HepG2 (cell line): ENCODE data around the gene MKRN3. TPM values are rescaled to one million over a fixed set of nuclear protein-coding genes. Genes with fewer than 3 reads are reported as not detected.

Experiments
- ATAC-seq: fragments of 200-7000 bp; cut with Tn5 transposase; 3 replicates; pipeline ENCODE4 v1.9.1; 2020; ENCODE audit warnings: mild to moderate bottlenecking, moderate library complexity
- BruUV-seq: library from RNA; stranded (reverse); fragments of 400-500 nt; replicated peaks from 2 replicates; lab custom pipeline; 2021; lab: Mats Ljungman, UMichigan
- CTCF ChIA-PET: fragments of 300-600 bp; formaldehyde crosslinking; extraction: SDS; loops from one replicate; lab custom pipeline; 2021; ENCODE audit warnings: low total read pairs, inconsistent platforms, low intra/inter-chr PET ratio; lab: Yijun Ruan, JAX
- POLR2A ChIA-PET: fragments of 350-600 bp; sonication (Branson Sonifier 250); formaldehyde crosslinking; loops from one replicate; lab custom pipeline; 2020; ENCODE audit warnings: antibody characterized with exemption, inconsistent platforms; lab: Yijun Ruan, JAX
- DNase-seq: peaks from one replicate; pipeline ENCODE4 v3.0.0-alpha.2; 2015; ENCODE audit warnings: low spot score
- FAIRE-seq: peaks from 3 replicates; lab custom pipeline; 2011; peaks lifted over from hg19 to GRCh38; lab: Jason Lieb, UNC
- H2AFZ ChIP-seq: one replicate; pipeline ENCODE4 v1.6.1; 2011; ENCODE audit warnings: low read length, inconsistent platforms
- H3K27ac ChIP-seq: fragments of 300-600 bp; 3 replicates; pipeline ENCODE4 v1.8.0; 2011; ENCODE audit warnings: mixed run types, mild to moderate bottlenecking, mixed read lengths, low read length, inconsistent platforms; ENCODE audit not compliant: insufficient read depth; ENCODE audit errors: extremely low read length
- H3K27me3 ChIP-seq, 2 experiments: fragments of 200-600 bp in 1 of 2; 2 replicates in 1 of 2; 3 replicates in 1 of 2; pipeline versions ENCODE4 v1.6.0 to v1.8.0; 2011; ENCODE audit warnings: low read length in 2 of 2, mild to moderate bottlenecking in 2 of 2, moderate library complexity in 2 of 2, inconsistent platforms in 1 of 2; ENCODE audit not compliant: insufficient read depth in 2 of 2, control insufficient read depth in 1 of 2
- H3K36me3 ChIP-seq, 2 experiments: fragments of 200-600 bp in 1 of 2; replicated peaks in 1 of 2; 2 replicates in 1 of 2; 3 replicates in 1 of 2; pipeline versions ENCODE4 v1.5.1 to v1.8.0; 2011; ENCODE audit warnings: low read length in 2 of 2, inconsistent platforms in 1 of 2; ENCODE audit not compliant: insufficient read depth in 2 of 2, control insufficient read depth in 1 of 2
- H3K4me1 ChIP-seq: 2 replicates; pipeline ENCODE4 v1.5.1; 2012; ENCODE audit warnings: low read length, inconsistent platforms; ENCODE audit not compliant: insufficient read depth
- H3K4me2 ChIP-seq: 2 replicates; pipeline ENCODE4 v1.6.0; 2011; ENCODE audit warnings: low read depth, low read length, inconsistent platforms
- H3K4me3 ChIP-seq, 3 experiments: fragments of 200-600 bp in 1 of 3; sonication (generic), shearing (Covaris generic) in 1 of 3; replicated peaks in 1 of 3; 2 replicates each; pipeline ENCODE4 v1.5.1; 2011 to 2016; ENCODE audit warnings: low read length in 3 of 3, inconsistent platforms in 2 of 3, low read depth in 2 of 3, mild to moderate bottlenecking in 2 of 3, control low read depth in 1 of 3, mixed read lengths in 1 of 3; ENCODE audit not compliant: insufficient read depth in 1 of 3
- H3K79me2 ChIP-seq: one replicate; pipeline ENCODE4 v1.6.1; 2011; ENCODE audit warnings: low read length, inconsistent platforms; ENCODE audit not compliant: insufficient read depth
- H3K9ac ChIP-seq: 2 replicates; pipeline ENCODE4 v1.6.0; 2011; ENCODE audit warnings: mild to moderate bottlenecking, low read depth, low read length, inconsistent platforms; ENCODE audit not compliant: insufficient read depth
- H3K9me3 ChIP-seq: 2 replicates; pipeline ENCODE4 v1.5.1; 2012; ENCODE audit warnings: mild to moderate bottlenecking, low read length
- H4K20me1 ChIP-seq: 2 replicates; pipeline ENCODE4 v1.6.0; 2011; ENCODE audit warnings: inconsistent platforms, mild to moderate bottlenecking, low read length, moderate library complexity; ENCODE audit not compliant: insufficient read depth
- EP300 ChIP-seq, 3 experiments: sonication (generic) in 1 of 3; formaldehyde crosslinking in 1 of 3; IDR thresholded peaks; 2 replicates each; pipeline versions ENCODE4 v1.5.1 to v1.6.1; 2011 to 2020; ENCODE audit warnings: low read depth in 2 of 3, low read length in 2 of 3, borderline replicate concordance in 1 of 3, improper control_type of control experiment in 1 of 3, mild to moderate bottlenecking in 1 of 3, missing genetic modification reagents in 1 of 3, moderate library complexity in 1 of 3
- GABPA ChIP-seq, 2 experiments: IDR thresholded peaks; 2 replicates each; pipeline ENCODE4 v1.6.1; 2011 to 2016; ENCODE audit warnings: low read depth in 2 of 2, low read length in 1 of 2, missing biosample characterization in 1 of 2, missing genetic modification characterization in 1 of 2
- MTF1 ChIP-seq: sonication (generic); formaldehyde crosslinking; IDR thresholded peaks from 2 replicates; pipeline ENCODE4 v1.5.0; 2020; ENCODE audit warnings: missing genetic modification reagents
- NR3C1 ChIP-seq: sonication (generic); formaldehyde crosslinking; IDR thresholded peaks from 2 replicates; pipeline ENCODE4 v1.4.0; 2020; ENCODE audit warnings: missing genetic modification reagents
- ZBTB40 ChIP-seq, 2 experiments: fragments of 450-650 bp in 1 of 2; sonication (generic) in 1 of 2; formaldehyde crosslinking in 1 of 2; IDR thresholded peaks; 2 replicates each; pipeline versions ENCODE4 v1.6.1 to v1.8.0; 2016 to 2022; ENCODE audit warnings: antibody characterized with exemption in 1 of 2, mild to moderate bottlenecking in 1 of 2, missing genetic modification reagents in 1 of 2
- ZNF138 ChIP-seq: sonication (generic); formaldehyde crosslinking; IDR thresholded peaks from 2 replicates; pipeline ENCODE4 v1.5.0; 2020; ENCODE audit warnings: mild to moderate bottlenecking, low read depth, missing genetic modification reagents
- ZNF850 ChIP-seq: sonication (generic); formaldehyde crosslinking; conservative IDR thresholded peaks from 2 replicates; pipeline ENCODE4 v1.9.0; 2021; ENCODE audit warnings: mild to moderate bottlenecking, missing genetic modification reagents
- WGBS: methylation state at CpG from one replicate; pipeline ENCODE4 v1.1.6; 2017; ENCODE audit warnings: low lambda C conversion rate; 5-methylcytosine and 5-hydroxymethylcytosine counted together
- in situ Hi-C: cut with HindIII; loops from 2 replicates; pipeline ENCODE4 v1.10.0; 2017; ENCODE audit warnings: low pct_unique_long_range_greater_than_20kb; ENCODE audit not compliant: extremely low pct_ligation_motif_present
- intact Hi-C: fragments of 100-400 bp; cut with micrococcal nuclease; formaldehyde crosslinking; loops from one replicate; pipeline ENCODE4 v1.10.0; 2022; ENCODE audit not compliant: unreplicated experiment
- polyA plus RNA-seq, 8 experiments: library from polyadenylated mRNA; depleted of rRNA in 3 of 8; stranded (reverse) in 7 of 8; unstranded in 1 of 8; fragments of >200 nt; fragmentation: Illumina TruSeq in 4 of 8; extraction: Trizol in 4 of 8; gene quantifications; 2 replicates each; pipeline versions ENCODE4 v1.2.1 to v1.2.3, GENCODE V29; 2011 to 2016; ENCODE audit warnings: low read depth in 4 of 8, missing spikeins in 1 of 8, mixed read lengths in 1 of 8; ENCODE audit not compliant: insufficient read depth in 1 of 8
- total RNA-seq, 5 experiments: library from RNA; depleted of rRNA; stranded (reverse); fragments of >200 nt; fragmentation: Illumina TruSeq; extraction: Trizol; gene quantifications; 2 replicates each; pipeline ENCODE4 v1.2.3, GENCODE V29; 2016; ENCODE audit warnings: low read depth in 1 of 5

MKRN3 gene
- total and polyA plus RNA-seq, 2 of the 13 experiments (the other 11 are each of a cell fraction or from before 2014, with no cell fraction given), result 2.4 to 5.2 TPM

- H3K27me3 ChIP-seq, result no peaks in the 10 kb centered on the region; a peak in 1 of 5 replicates
- H3K79me2 ChIP-seq, result no peaks in the 10 kb centered on the region
- H3K4me1 ChIP-seq, result peaks cover 13% of the 10 kb centered on the region
- DNase-seq (no peak), FAIRE-seq (no peak), ATAC-seq (no peak)
- POLR2A ChIA-PET, result no interaction called here
- H3K36me3 ChIP-seq, result no peaks in the 10 kb centered on the region
- TF ChIP-seq GABPA (IDR thresholded peaks at IDR 0.05; ENCODE audit: low read depth, low read length), result no peak
- no peak for TF ChIP-seq GABPA (CRISPR knock-in tag; IDR thresholded peaks at IDR 0.05; ENCODE audit: low read depth)
- no peak for TF ChIP-seq MTF1
- in situ Hi-C loops (no loop called here), intact Hi-C loops (no loop called here)
- CTCF ChIA-PET, result no interaction called here
- no peak overlapping the region for H3K4me2 ChIP-seq
- H3K9me3 ChIP-seq, result no peaks in the 10 kb centered on the region
- BruUV-seq, result no TSS peak
- H3K9ac ChIP-seq, result no peak overlapping the region
- no peak overlapping the region for H3K27ac ChIP-seq
- WGBS, result 29% methylated on average over 1 of the region's 1 CpG
- H3K4me3 ChIP-seq, result no peak overlapping the region
- H4K20me1 ChIP-seq, result no peaks in the 10 kb centered on the region
- no peak overlapping the region for H2AFZ ChIP-seq
Measured at GRCh38 chr15:23576061-23576460, 10.6 kb downstream of the MKRN3 start.

GRCh38 chr15:23578521-23579150 lies 13.2 kb downstream of the MKRN3 start:
- Histone ChIP-seq H3K36me3 (no peaks in the 10 kb centered on the region), H3K9me3 (no peaks in the 10 kb centered on the region), H4K20me1 (no peaks in the 10 kb centered on the region), H3K27me3 (no peaks in the 10 kb centered on the region; a peak in 1 of 5 replicates), H3K27ac (no peak overlapping the region), H3K4me1 (peaks cover 13% of the 10 kb centered on the region), H3K79me2 (no peaks in the 10 kb centered on the region), H3K4me2 (no peak overlapping the region), H3K9ac (no peak overlapping the region), H3K4me3 (no peak overlapping the region), H2AFZ (no peak overlapping the region)
- ChIA-PET CTCF (no interaction called here), POLR2A (no interaction called here)
- in situ Hi-C loops, result no loop called here
- 21% methylated on average over 4 of the region's 4 CpGs for WGBS
- intact Hi-C loops, result no loop called here
- BruUV-seq, result no TSS peak
- DNase-seq, result no peak
- ATAC-seq, result no peak
- no peak for FAIRE-seq
- TF ChIP-seq NR3C1 (no peak), ZNF138 (CRISPR knock-in tag) (no peak), ZBTB40 (IDR thresholded peaks at IDR 0.05) (no peak), ZBTB40 (CRISPR knock-in tag; IDR thresholded peaks at IDR 0.05) (no peak), ZNF850 (no peak), EP300 (IDR thresholded peaks at IDR 0.05; ENCODE audit: low read depth in 2 of 2, low read length in 2 of 2) (no peak), EP300 (CRISPR knock-in tag; IDR thresholded peaks at IDR 0.05; ENCODE audit: borderline replicate concordance) (no peak)
